HCT116 (cell line): ENCODE measurements around the gene APPL2. TPM values are rescaled to one million over a fixed set of nuclear protein-coding genes. Genes with fewer than 3 reads are reported as not detected.

Experiments used
- CEBPB ChIP-seq: IDR thresholded peaks from 2 replicates; pipeline ENCODE4 v1.6.1; 2012; ENCODE audit warnings: low read depth
- CTCF ChIP-seq, 3 experiments: fragments of 200-600 bp in 1 of 3; sonication (generic) in 1 of 3; IDR thresholded peaks in 2 of 3; conservative IDR thresholded peaks in 1 of 3; 2 replicates each; pipeline ENCODE4 v1.5.1; 2012 to 2017; ENCODE audit warnings: low read depth in 2 of 3, low read length in 2 of 3, antibody characterized with exemption in 1 of 3, borderline replicate concordance in 1 of 3, control low read depth in 1 of 3, mild to moderate bottlenecking in 1 of 3, mixed read lengths in 1 of 3, mixed run types in 1 of 3, moderate library complexity in 1 of 3; ENCODE audit not compliant: insufficient read depth in 1 of 3
- JUND ChIP-seq: IDR thresholded peaks from 2 replicates; pipeline ENCODE4 v1.6.1; 2012
- POLR2A ChIP-seq: IDR thresholded peaks from 2 replicates; pipeline ENCODE4 v1.7.0; 2011; ENCODE audit warnings: borderline replicate concordance; ENCODE audit not compliant: insufficient read depth, insufficient read length; ENCODE audit errors: extremely low read depth
- ZBTB33 ChIP-seq: IDR thresholded peaks from 2 replicates; pipeline ENCODE4 v1.6.1; 2011; ENCODE audit warnings: mild to moderate bottlenecking, low read length, moderate library complexity; ENCODE audit not compliant: insufficient replicate concordance; ENCODE audit errors: extremely low read depth
- total RNA-seq: library from RNA; stranded (reverse); gene quantifications from one replicate; pipeline ENCODE4 v1.2.1, GENCODE V29; 2021; ENCODE audit not compliant: unreplicated experiment

The APPL2 gene
- total RNA-seq, 1 experiment from 2014 or later: 22.6 TPM

DNA sequence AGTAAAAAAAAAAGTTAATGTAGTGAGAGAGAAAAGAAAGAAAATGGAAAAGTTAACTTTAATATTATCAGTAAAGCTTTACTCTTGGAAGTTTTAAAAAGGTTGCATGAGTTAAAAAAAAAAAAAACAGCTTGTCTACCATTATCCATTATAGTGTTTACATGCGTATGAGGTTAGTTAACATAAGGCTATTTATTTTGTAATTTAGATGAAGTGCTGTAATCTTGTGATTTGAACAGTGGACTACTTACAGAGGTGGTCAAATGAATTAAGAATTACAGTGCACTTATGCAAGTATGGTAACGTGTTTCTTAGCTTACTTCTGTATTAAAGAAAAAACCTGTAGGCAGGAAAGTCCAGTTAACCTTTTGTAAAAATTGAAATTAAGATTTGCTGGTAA lies 97.7 kb downstream of the APPL2 start (continued):
- no peak for TF ChIP-seq ZBTB33
- no peak for TF ChIP-seq CEBPB
- no peak for TF ChIP-seq JUND
- TF ChIP-seq POLR2A: no peak
- TF ChIP-seq CTCF (IDR thresholded peaks at IDR 0.05 in 2 of 3, conservative IDR thresholded peaks at IDR 0.05 in 1 of 3; ENCODE audit: borderline replicate concordance in 1 of 3, insufficient read depth in 1 of 3, low read depth in 2 of 3, low read length in 2 of 3): no peak

Other genes starting within 250 kb of the APPL2 start
- 25.6 TPM for gene NOPCHAP1, start 249.9 kb downstream of the APPL2 start, total RNA-seq
- gene ALDH1L2, start 151.7 kb downstream of the APPL2 start, total RNA-seq: 1.5 TPM
- 25.5 TPM for gene WASHC4, start 128.4 kb downstream of the APPL2 start, total RNA-seq
- 81.0 TPM for gene C12orf75, start 94.5 kb upstream of the APPL2 start, total RNA-seq